Cardiac muscle cell (in vitro differentiated cells and primary cell): ENCODE data around the gene NASP. TPM values are rescaled to one million over a fixed set of nuclear protein-coding genes. Genes with fewer than 3 reads are reported as not detected.

Experiments used
- DNase-seq, 2 donors: peaks; one replicate each; pipeline versions ENCODE4 v3.0.0 to v3.0.0-alpha.2; 2010 to 2017; ENCODE audit warnings: low read depth in 1 of 2, low spot score in 1 of 2
- H3K27ac ChIP-seq: fragments of 200-600 bp; sonication (generic); 2 replicates; pipeline ENCODE4 v1.5.1; 2016
- H3K27me3 ChIP-seq: fragments of 200-600 bp; sonication (generic); 2 replicates; pipeline ENCODE4 v1.6.0; 2016; ENCODE audit warnings: control low read depth
- H3K36me3 ChIP-seq: fragments of 200-600 bp; sonication (generic); 2 replicates; pipeline ENCODE4 v1.5.1; 2016; ENCODE audit warnings: control low read depth
- H3K4me1 ChIP-seq: fragments of 200-600 bp; sonication (generic); 2 replicates; pipeline ENCODE4 v1.8.1; 2017; ENCODE audit warnings: low read depth, mild to moderate bottlenecking, mixed run types
- H3K4me3 ChIP-seq: fragments of 200-600 bp; sonication (generic); 2 replicates; pipeline ENCODE4 v1.5.1; 2016; ENCODE audit warnings: mild to moderate bottlenecking
- H3K9me3 ChIP-seq: fragments of 200-600 bp; sonication (generic); 2 replicates; pipeline ENCODE4 v1.5.1; 2017; ENCODE audit warnings: low read depth, mild to moderate bottlenecking, control low read depth
- polyA plus RNA-seq: library from polyadenylated mRNA; unstranded; fragments of >200 nt; fragmentation: Nextera tagmentation; extraction: Ambion mirVana; gene quantifications from 2 replicates; pipeline ENCODE4 v1.2.1, GENCODE V29; 2016
- total RNA-seq: library from RNA; depleted of rRNA; stranded (reverse); fragments of >200 nt; gene quantifications from 2 replicates; pipeline ENCODE4 v1.2.3, GENCODE V29; 2016
- TF ChIP-seq, protein P1 (sequence below): IDR thresholded peaks from 2 replicates; pipeline ENCODE4 v1.5.1; 2012; ENCODE audit warnings: low read depth, mild to moderate bottlenecking, low read length

Gene NASP
- total and polyA plus RNA-seq, 2 experiments from 2014 or later = 89.3 to 172 TPM

DNA sequence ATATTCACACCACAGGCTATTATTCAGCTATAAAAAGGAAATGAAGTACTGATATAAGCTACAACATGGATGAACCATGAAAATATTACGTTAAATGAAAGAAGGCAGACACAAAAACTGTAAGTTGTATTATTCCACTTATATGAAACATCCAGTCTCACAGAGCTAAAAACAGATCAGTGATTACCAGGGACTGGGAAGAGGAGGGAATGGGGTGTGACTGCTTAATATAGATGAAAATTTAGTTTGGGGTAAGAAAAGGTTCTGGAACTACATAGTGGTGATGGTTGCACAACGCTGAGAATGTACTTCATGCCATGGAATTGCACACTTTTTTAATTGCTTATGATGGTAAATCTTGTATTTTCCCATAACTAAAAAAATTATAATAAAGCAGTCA, 83.0 kb downstream of the NASP start:
- Histone ChIP-seq H3K27me3 (no peaks in the 10 kb centered on the region), H3K36me3 (no peaks in the 10 kb centered on the region), H3K9me3 (no peaks in the 10 kb centered on the region), H3K27ac (peak overlapping the region; percentile 30), H3K4me3 (no peak overlapping the region), H3K4me1 (peaks cover 14% of the 10 kb centered on the region)
- DNase-seq = no peak
- TF ChIP-seq, protein P1, sequence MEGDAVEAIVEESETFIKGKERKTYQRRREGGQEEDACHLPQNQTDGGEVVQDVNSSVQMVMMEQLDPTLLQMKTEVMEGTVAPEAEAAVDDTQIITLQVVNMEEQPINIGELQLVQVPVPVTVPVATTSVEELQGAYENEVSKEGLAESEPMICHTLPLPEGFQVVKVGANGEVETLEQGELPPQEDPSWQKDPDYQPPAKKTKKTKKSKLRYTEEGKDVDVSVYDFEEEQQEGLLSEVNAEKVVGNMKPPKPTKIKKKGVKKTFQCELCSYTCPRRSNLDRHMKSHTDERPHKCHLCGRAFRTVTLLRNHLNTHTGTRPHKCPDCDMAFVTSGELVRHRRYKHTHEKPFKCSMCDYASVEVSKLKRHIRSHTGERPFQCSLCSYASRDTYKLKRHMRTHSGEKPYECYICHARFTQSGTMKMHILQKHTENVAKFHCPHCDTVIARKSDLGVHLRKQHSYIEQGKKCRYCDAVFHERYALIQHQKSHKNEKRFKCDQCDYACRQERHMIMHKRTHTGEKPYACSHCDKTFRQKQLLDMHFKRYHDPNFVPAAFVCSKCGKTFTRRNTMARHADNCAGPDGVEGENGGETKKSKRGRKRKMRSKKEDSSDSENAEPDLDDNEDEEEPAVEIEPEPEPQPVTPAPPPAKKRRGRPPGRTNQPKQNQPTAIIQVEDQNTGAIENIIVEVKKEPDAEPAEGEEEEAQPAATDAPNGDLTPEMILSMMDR = no peak

DNA sequence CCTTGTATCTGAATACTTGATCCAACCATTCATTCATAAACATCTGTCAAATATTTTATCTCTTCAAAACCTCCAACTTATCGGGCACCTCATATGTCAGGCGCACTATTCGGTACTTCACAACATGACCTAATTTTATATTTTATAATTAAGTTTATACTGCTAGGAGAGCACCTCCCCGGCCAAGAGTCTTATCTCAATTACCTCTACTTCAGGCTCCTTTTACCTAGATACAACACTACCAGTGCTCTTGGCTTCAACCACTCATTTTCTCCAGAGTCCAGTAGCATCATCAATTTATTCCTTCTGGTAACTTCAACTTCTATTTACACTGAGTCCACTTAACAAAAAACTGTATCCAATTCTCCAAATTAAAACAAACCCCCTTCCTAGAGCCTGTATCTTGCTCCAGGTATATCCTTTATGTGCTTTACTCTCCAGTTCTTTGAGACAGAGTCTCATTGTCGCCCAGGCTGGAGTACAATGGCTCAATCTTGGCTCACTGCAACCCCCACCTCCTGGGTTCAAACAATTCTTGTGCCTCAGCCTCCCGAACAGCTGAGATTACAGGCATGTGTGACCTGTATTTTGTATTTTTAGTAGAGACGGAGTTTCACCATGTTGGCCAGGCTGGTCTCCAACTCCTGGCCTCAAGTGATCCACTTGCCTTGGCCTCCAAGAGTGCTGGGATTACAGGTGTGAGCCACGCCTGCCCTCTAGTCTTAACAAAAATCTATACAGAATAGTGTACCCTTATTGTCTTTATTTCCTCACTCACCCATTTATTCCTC, 83.7 kb downstream of the NASP start:
- no peak overlapping the region for H3K4me3 ChIP-seq
- no peaks in the 10 kb centered on the region for H3K27me3 ChIP-seq
- no peak for DNase-seq
- H3K36me3 ChIP-seq = no peaks in the 10 kb centered on the region
- no peaks in the 10 kb centered on the region for H3K9me3 ChIP-seq
- TF ChIP-seq, protein P1 = no peak
- no peak overlapping the region for H3K27ac ChIP-seq
- H3K4me1 ChIP-seq = peaks cover 14% of the 10 kb centered on the region

Other genes starting within 250 kb of the NASP start
- 9.1 and 15.5 TPM in 2 replicates for gene TOE1, start 243.9 kb upstream of the NASP start, total RNA-seq
- 8.6 and 13.4 TPM in 2 replicates for gene TOE1, start 243.9 kb upstream of the NASP start, polyA plus RNA-seq
- gene MUTYH, start 243.6 kb upstream of the NASP start, total RNA-seq = 25.8 and 35.6 TPM in 2 replicates
- gene MUTYH, start 243.6 kb upstream of the NASP start, polyA plus RNA-seq = 27.1 and 31.0 TPM in 2 replicates
- 7.8 and 13.9 TPM in 2 replicates for gene TESK2, start 92.9 kb upstream of the NASP start, total RNA-seq
- 8.3 and 8.4 TPM in 2 replicates for gene TESK2, start 92.9 kb upstream of the NASP start, polyA plus RNA-seq
- 2.1 and 2.4 TPM in 2 replicates for gene CCDC163, start 84.0 kb upstream of the NASP start, total RNA-seq
- 2.1 and 4.9 TPM in 2 replicates for gene CCDC163, start 84.0 kb upstream of the NASP start, polyA plus RNA-seq
- gene MMACHC, start 83.7 kb upstream of the NASP start, total RNA-seq = 8.2 and 10.0 TPM in 2 replicates
- 1.8 and 6.0 TPM in 2 replicates for gene MMACHC, start 83.7 kb upstream of the NASP start, polyA plus RNA-seq
- gene PRDX1, start 62.2 kb upstream of the NASP start, total RNA-seq = 526 and 782 TPM in 2 replicates
- gene PRDX1, start 62.2 kb upstream of the NASP start, polyA plus RNA-seq = 1,545 and 1,744 TPM in 2 replicates
- 145 and 187 TPM in 2 replicates for gene AKR1A1, start 33.2 kb upstream of the NASP start, total RNA-seq
- gene AKR1A1, start 33.2 kb upstream of the NASP start, polyA plus RNA-seq = 291 and 311 TPM in 2 replicates
- 2.9 and 7.5 TPM in 2 replicates for gene CCDC17, start 40.0 kb downstream of the NASP start, total RNA-seq
- gene CCDC17, start 40.0 kb downstream of the NASP start, polyA plus RNA-seq = 1.9 and 3.1 TPM in 2 replicates
- gene GPBP1L1, start 102.5 kb downstream of the NASP start, total RNA-seq = 69.7 and 96.3 TPM in 2 replicates
- 79.5 and 123 TPM in 2 replicates for gene GPBP1L1, start 102.5 kb downstream of the NASP start, polyA plus RNA-seq
- 30.1 and 31.3 TPM in 2 replicates for gene TMEM69, start 104.1 kb downstream of the NASP start, total RNA-seq
- 69.7 and 69.8 TPM in 2 replicates for gene TMEM69, start 104.1 kb downstream of the NASP start, polyA plus RNA-seq
- gene IPP, start 166.6 kb downstream of the NASP start, total RNA-seq = 5.7 and 7.3 TPM in 2 replicates
- 12.1 and 24.9 TPM in 2 replicates for gene IPP, start 166.6 kb downstream of the NASP start, polyA plus RNA-seq
- 39.7 and 79.2 TPM in 2 replicates for gene MAST2, start 219.6 kb downstream of the NASP start, total RNA-seq
- 44.8 and 57.5 TPM in 2 replicates for gene MAST2, start 219.6 kb downstream of the NASP start, polyA plus RNA-seq